ENCODE results near the gene DNAH2.

- no peak for TF ChIP-seq CTCF (IDR thresholded peaks at IDR 0.05)
- no peak for TF ChIP-seq POLR2A (IDR thresholded peaks at IDR 0.05)
- no peak for TF ChIP-seq EP300 (IDR thresholded peaks at IDR 0.05)
- TF ChIP-seq POLR2AphosphoS5 (IDR thresholded peaks at IDR 0.05) = no peak
Measured at GRCh38 chr17:7695586-7695985, 22.0 kb upstream of the DNAH2 start.
